Amniotic stem cell (primary cell): ENCODE data around the gene MN1.

ENCODE experiments used
- DNase-seq: peaks from one replicate; lab custom pipeline; 2025; lab: John Stamatoyannopoulos, UW

Gene MN1

GRCh38 chr22:27711756-27712155 is 89.8 kb downstream of the MN1 start:
- no peak for DNase-seq

GRCh38 chr22:27711012-27711411 is 90.5 kb downstream of the MN1 start:
- DNase-seq: no peak

GRCh38 chr22:27709919-27710675 is 91.5 kb downstream of the MN1 start:
- no peak for DNase-seq

GRCh38 chr22:27706489-27706888 is 95.1 kb downstream of the MN1 start:
- DNase-seq: no peak

GRCh38 chr22:27705408-27706080 is 96.0 kb downstream of the MN1 start:
- DNase-seq: no peak

- no peak for DNase-seq
Measured at GRCh38 chr22:27704581-27704980, 97.0 kb downstream of the MN1 start.

GRCh38 chr22:27699383-27700019 is 102.1 kb downstream of the MN1 start:
- DNase-seq: no peak

GRCh38 chr22:27698813-27699212 is 102.7 kb downstream of the MN1 start:
- DNase-seq: no peak
